ENCODE measurements around the gene SMARCA2.

Gene SMARCA2

DNA sequence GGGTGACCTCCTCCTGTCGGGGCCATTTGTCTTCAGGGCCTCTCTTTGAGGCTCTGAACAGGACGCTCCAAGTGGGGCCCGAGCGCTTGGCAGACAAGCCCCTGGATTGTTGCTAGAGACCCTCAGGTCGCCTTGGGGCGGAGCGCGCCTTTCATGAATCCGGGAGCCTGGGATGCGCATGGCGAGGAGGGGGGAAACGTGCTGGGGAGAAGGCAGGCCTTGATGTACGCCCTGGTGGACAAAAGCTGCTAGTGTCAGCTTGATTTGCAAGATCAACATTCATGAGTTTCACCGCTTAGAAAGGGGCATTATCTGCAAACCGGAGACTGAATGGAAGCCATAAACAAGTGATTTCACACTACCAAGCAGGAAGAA, 226.3 kb downstream of the SMARCA2 start:
- Histone ChIP-seq H4K8ac (ENCODE audit: low read length) (peak overlapping the region; percentile 41), H3K27me3 (ENCODE audit: control insufficient read depth in 1 of 2, insufficient read depth in 1 of 2, low read length in 2 of 2) (peaks cover 0 to 5% of the 10 kb centered on the region in 2 experiments), H3K23ac (ENCODE audit: low read length in 2 of 2) (no peak overlapping the region), H2BK5ac (ENCODE audit: low read depth, low read length, poor library complexity, severe bottlenecking) (no peak overlapping the region), H2BK15ac (ENCODE audit: low read depth, poor library complexity, severe bottlenecking) (no peak overlapping the region), H3K9me3 (ENCODE audit: control insufficient read depth, low read length) (peaks cover 6% of the 10 kb centered on the region), H3K4me3 (ENCODE audit: insufficient read depth in 1 of 2, low read depth in 1 of 2, low read length in 2 of 2) (peak overlapping the region; percentile 34 to 79), H2BK120ac (ENCODE audit: low read depth, low read length) (no peak overlapping the region), H3K36me3 (ENCODE audit: control insufficient read depth in 1 of 2, insufficient read depth in 2 of 2, low read depth in 1 of 2, low read length in 2 of 2) (no peaks in the 10 kb centered on the region), H3K27ac (ENCODE audit: low read length, poor library complexity, severe bottlenecking) (no peak overlapping the region), H2AFZ (ENCODE audit: low read depth, low read length) (peak overlapping the region; percentile 68), H4K91ac (ENCODE audit: low read length) (no peak overlapping the region), H3K18ac (ENCODE audit: low read depth in 1 of 2, low read length in 2 of 2) (peak overlapping the region in 1 of 2 experiments; percentile 5), H2AK5ac (ENCODE audit: low read length, severe bottlenecking) (no peak overlapping the region), H3K79me1 (replicated peaks; ENCODE audit: low read length, poor library complexity, severe bottlenecking) (no peaks in the 10 kb centered on the region), H3K4ac (ENCODE audit: low read depth in 1 of 2, low read length in 2 of 2) (no peak overlapping the region), H3K9ac (ENCODE audit: low read length) (peak overlapping the region; percentile 72), H3K4me1 (ENCODE audit: control insufficient read depth, insufficient read depth, low read depth, low read length) (peaks cover 8% of the 10 kb centered on the region), H3K4me2 (ENCODE audit: low read length, poor library complexity, severe bottlenecking) (peak overlapping the region; percentile 67), H3K14ac (ENCODE audit: low read length in 2 of 2) (no peak overlapping the region), H2BK12ac (ENCODE audit: low read length in 2 of 2) (no peak overlapping the region)
- WGBS: 20% methylated on average over 15 of the region's 15 CpGs
- DNase-seq: peak; percentile 91

DNA sequence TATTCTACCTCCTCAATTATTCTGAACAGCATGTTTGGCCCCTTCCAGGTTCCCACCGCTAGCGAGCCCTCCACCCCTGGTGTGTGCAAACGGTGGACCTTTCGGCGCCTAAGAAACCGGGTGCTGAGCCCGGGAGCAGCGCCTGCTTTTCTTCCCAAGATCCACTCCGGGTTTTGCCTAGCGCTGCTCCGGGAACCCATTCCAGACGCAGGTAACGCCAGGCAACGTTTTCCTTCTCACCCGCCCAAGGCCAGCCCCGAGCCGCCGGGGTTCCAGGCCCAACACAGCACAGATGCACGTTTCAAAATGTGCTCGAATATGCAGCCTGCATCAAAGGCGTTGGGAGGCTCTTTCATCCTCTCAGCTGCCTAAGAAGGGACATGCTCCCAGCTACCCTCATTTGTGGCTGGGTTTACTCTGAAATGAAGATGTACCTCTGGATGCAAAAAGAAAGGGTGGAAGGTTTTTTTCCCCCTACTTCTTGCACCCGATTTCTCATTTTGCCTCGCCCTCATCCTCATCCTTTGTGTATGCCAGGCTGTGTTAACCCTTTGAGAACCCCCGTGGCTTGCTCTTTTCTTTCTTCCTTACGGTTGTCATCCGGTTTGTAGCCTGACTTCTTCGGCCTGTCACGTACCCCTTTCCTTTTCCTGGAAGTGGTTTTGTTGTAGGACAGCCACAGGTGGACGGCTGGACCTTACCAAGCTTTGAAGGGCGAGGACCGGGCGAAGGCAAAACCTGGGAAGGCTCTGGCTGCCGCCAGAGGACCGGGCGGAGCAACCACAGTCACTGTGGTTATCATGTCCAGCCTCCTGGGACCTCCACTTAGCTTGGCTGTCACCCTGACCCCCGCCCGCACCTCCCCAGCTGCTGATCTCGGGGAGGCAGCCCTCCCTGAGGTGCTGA, 226.9 kb downstream of the SMARCA2 start:
- Histone ChIP-seq H3K4me2 (ENCODE audit: low read length, poor library complexity, severe bottlenecking) (peak overlapping the region; percentile 67), H3K4me1 (ENCODE audit: control insufficient read depth, insufficient read depth, low read depth, low read length) (peaks cover 7% of the 10 kb centered on the region), H3K27me3 (ENCODE audit: control insufficient read depth in 1 of 2, insufficient read depth in 1 of 2, low read length in 2 of 2) (peaks cover 0 to 5% of the 10 kb centered on the region in 2 experiments), H3K23ac (ENCODE audit: low read length in 2 of 2) (no peak overlapping the region), H3K9me3 (ENCODE audit: control insufficient read depth, low read length) (peaks cover 6% of the 10 kb centered on the region), H2AFZ (ENCODE audit: low read depth, low read length) (peak overlapping the region; percentile 68), H4K8ac (ENCODE audit: low read length) (peak overlapping the region; percentile 75), H2BK5ac (ENCODE audit: low read depth, low read length, poor library complexity, severe bottlenecking) (peak overlapping the region; percentile 11), H4K91ac (ENCODE audit: low read length) (peak overlapping the region; percentile 64), H2BK15ac (ENCODE audit: low read depth, poor library complexity, severe bottlenecking) (no peak overlapping the region), H2BK120ac (ENCODE audit: low read depth, low read length) (no peak overlapping the region), H3K4ac (ENCODE audit: low read depth in 1 of 2, low read length in 2 of 2) (peak overlapping the region in 1 of 2 experiments; percentile 24), H3K9ac (ENCODE audit: low read length) (peak overlapping the region; percentile 72), H3K27ac (ENCODE audit: low read length, poor library complexity, severe bottlenecking) (peak overlapping the region; percentile 75), H3K79me1 (replicated peaks; ENCODE audit: low read length, poor library complexity, severe bottlenecking) (no peaks in the 10 kb centered on the region), H3K36me3 (ENCODE audit: control insufficient read depth in 1 of 2, insufficient read depth in 2 of 2, low read depth in 1 of 2, low read length in 2 of 2) (no peaks in the 10 kb centered on the region), H3K4me3 (ENCODE audit: insufficient read depth in 1 of 2, low read depth in 1 of 2, low read length in 2 of 2) (peak overlapping the region; percentile 34 to 79), H3K18ac (ENCODE audit: low read depth in 1 of 2, low read length in 2 of 2) (peak overlapping the region; percentile 67 to 75), H2AK5ac (ENCODE audit: low read length, severe bottlenecking) (no peak overlapping the region), H3K14ac (ENCODE audit: low read length in 2 of 2) (peak overlapping the region in 1 of 2 experiments; percentile 47), H2BK12ac (ENCODE audit: low read length in 2 of 2) (peak overlapping the region in 1 of 2 experiments; percentile 68)
- 7% methylated on average over 38 of the region's 38 CpGs for WGBS
- DNase-seq: peak; percentile 91

- peaks cover 6% of the 10 kb centered on the region for H3K9me3 ChIP-seq (ENCODE audit: control insufficient read depth, low read length)
- H3K27me3 ChIP-seq (ENCODE audit: control insufficient read depth in 1 of 2, insufficient read depth in 1 of 2, low read length in 2 of 2): peaks cover 0 to 5% of the 10 kb centered on the region in 2 experiments
- no peaks in the 10 kb centered on the region for H3K79me1 ChIP-seq (replicated peaks; ENCODE audit: low read length, poor library complexity, severe bottlenecking)
- H2BK5ac ChIP-seq (ENCODE audit: low read depth, low read length, poor library complexity, severe bottlenecking): no peak overlapping the region
- H3K27ac ChIP-seq (ENCODE audit: low read length, poor library complexity, severe bottlenecking): no peak overlapping the region
- H3K4ac ChIP-seq (ENCODE audit: low read depth in 1 of 2, low read length in 2 of 2): no peak overlapping the region
- H3K36me3 ChIP-seq (ENCODE audit: control insufficient read depth in 1 of 2, insufficient read depth in 2 of 2, low read depth in 1 of 2, low read length in 2 of 2): no peaks in the 10 kb centered on the region
- peak overlapping the region; percentile 75 for H4K8ac ChIP-seq (ENCODE audit: low read length)
- WGBS: 74% methylated on average over 11 of the region's 11 CpGs
- peak overlapping the region; percentile 7 for H2AFZ ChIP-seq (ENCODE audit: low read depth, low read length)
- peak overlapping the region in 1 of 2 experiments; percentile 79 for H3K4me3 ChIP-seq (ENCODE audit: insufficient read depth in 1 of 2, low read depth in 1 of 2, low read length in 2 of 2)
- peak overlapping the region in 1 of 2 experiments; percentile 1 for H2BK12ac ChIP-seq (ENCODE audit: low read length in 2 of 2)
- H4K91ac ChIP-seq (ENCODE audit: low read length): peak overlapping the region; percentile 59
- peak overlapping the region; percentile 72 for H3K9ac ChIP-seq (ENCODE audit: low read length)
- no peak overlapping the region for H3K18ac ChIP-seq (ENCODE audit: low read depth in 1 of 2, low read length in 2 of 2)
- H2BK15ac ChIP-seq (ENCODE audit: low read depth, poor library complexity, severe bottlenecking): no peak overlapping the region
- H3K23ac ChIP-seq (ENCODE audit: low read length in 2 of 2): no peak overlapping the region
- peak overlapping the region; percentile 60 for H3K4me2 ChIP-seq (ENCODE audit: low read length, poor library complexity, severe bottlenecking)
- H3K4me1 ChIP-seq (ENCODE audit: control insufficient read depth, insufficient read depth, low read depth, low read length): peaks cover 7% of the 10 kb centered on the region
- no peak for DNase-seq
- no peak overlapping the region for H3K14ac ChIP-seq (ENCODE audit: low read length in 2 of 2)
- no peak overlapping the region for H2BK120ac ChIP-seq (ENCODE audit: low read depth, low read length)
- H2AK5ac ChIP-seq (ENCODE audit: low read length, severe bottlenecking): peak overlapping the region; percentile 20
Observed at GRCh38 chr9:2242831-2243330, 227.7 kb downstream of the SMARCA2 start.
